Testis (tissue), 3 donors: ENCODE data around the gene HIPK4. TPM values are rescaled to one million over a fixed set of nuclear protein-coding genes. Genes with fewer than 3 reads are reported as not detected.

ENCODE experiments used
- DNase-seq: peaks from one replicate; pipeline ENCODE4 v3.0.0-alpha.2; 2019
- H3K27ac ChIP-seq, 2 donors: fragments of 200-600 bp; sonication (generic); one replicate each; pipeline ENCODE4 v1.5.1; 2019
- H3K27me3 ChIP-seq: fragments of 200-600 bp; sonication (generic); one replicate; pipeline ENCODE4 v1.5.1; 2019
- H3K36me3 ChIP-seq: fragments of 200-600 bp; sonication (generic); one replicate; pipeline ENCODE4 v1.5.1; 2017; ENCODE audit warnings: low read depth; ENCODE audit errors: missing control alignments
- H3K4me1 ChIP-seq: fragments of 200-600 bp; sonication (generic); one replicate; pipeline ENCODE4 v1.5.1; 2019
- H3K4me3 ChIP-seq, 2 donors: fragments of 200-600 bp; sonication (generic); one replicate each; pipeline ENCODE4 v1.5.1; 2017 to 2019
- H3K9me3 ChIP-seq: fragments of 200-600 bp; sonication (generic); one replicate; pipeline ENCODE4 v1.5.1; 2017
- POLR2A ChIP-seq: fragments of 450-650 bp; IDR thresholded peaks from one replicate; pipeline ENCODE4 v1.6.1; 2017; ENCODE audit warnings: antibody characterized with exemption, mild to moderate bottlenecking, moderate library complexity
- WGBS, 2 donors: methylation state at CpG; one replicate each; pipeline ENCODE4 v1.1.5; 2018; 5-methylcytosine and 5-hydroxymethylcytosine counted together
- intact Hi-C: fragments of 100-400 bp; cut with DNase I; formaldehyde crosslinking; loops from one replicate; pipeline ENCODE4 v1.15.1; 2023; ENCODE audit warnings: low total_unique reads
- microRNA-seq, 2 donors: library from miRNA; unstranded; fragments of <30 nt; microRNA quantifications; one replicate each; pipeline ENCODE4, GENCODE V29; 2016; ENCODE audit warnings: borderline number of aligned reads in 2 of 2, borderline replicate concordance in 1 of 2
- polyA plus RNA-seq: library from polyadenylated mRNA; stranded (reverse); fragments of 350-450 nt; fragmentation: Illumina TruSeq; extraction: RNeasy Lipid Tissue Mini Kit (QIAGEN cat#74804); gene quantifications from one replicate; pipeline ENCODE4 v1.2.3, GENCODE V29; 2014; ENCODE audit warnings: low read depth, low replicate concordance; ENCODE audit not compliant: insufficient read depth
- small RNA-seq, 2 donors: library from RNA; depleted of rRNA; stranded (forward); fragments of <200 nt; gene quantifications; one replicate each; pipeline ENCODE3, GENCODE V24; 2016
- total RNA-seq, 2 donors: library from RNA; depleted of rRNA; stranded (reverse); fragments of >200 nt; gene quantifications; one replicate each; pipeline ENCODE4 v1.2.3, GENCODE V29; 2016
- TF ChIP-seq, protein P1 (sequence below), 3 experiments: fragments of 450-650 bp in 2 of 3; fragments of 200-600 bp in 1 of 3; sonication (generic) in 1 of 3; IDR thresholded peaks; one replicate each; pipeline ENCODE4 v1.5.1; 2016 to 2019; ENCODE audit warnings: antibody characterized with exemption in 3 of 3, mild to moderate bottlenecking in 2 of 3, moderate library complexity in 1 of 3

HIPK4 gene
- total and polyA plus RNA-seq, 3 donors from 2014 or later, result 13.7 to 32.8 (median 30.3) TPM

DNA sequence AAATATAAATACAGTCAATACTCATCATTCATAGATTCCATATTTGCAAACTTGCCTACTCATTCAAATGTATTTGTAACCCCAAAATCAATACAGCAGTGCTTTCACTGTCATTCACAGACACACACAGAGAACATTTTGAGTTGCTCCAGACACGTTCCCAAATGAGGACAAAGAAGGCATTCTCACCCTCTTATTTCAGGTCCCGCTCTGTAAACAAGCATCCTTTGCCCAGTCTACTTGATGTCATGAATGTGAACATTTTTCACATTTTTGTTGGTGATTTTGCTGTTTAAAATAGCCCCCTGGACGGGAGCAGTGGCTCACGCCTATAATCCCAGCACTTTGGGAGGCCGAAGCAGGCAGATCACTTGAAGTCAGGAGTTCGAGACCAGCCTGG is 57.3 kb downstream of the HIPK4 start:
- no peak overlapping the region for H3K4me3 ChIP-seq
- no peaks in the 10 kb centered on the region for H3K9me3 ChIP-seq
- no peaks in the 10 kb centered on the region for H3K4me1 ChIP-seq
- no peaks in the 10 kb centered on the region for H3K36me3 ChIP-seq
- TF ChIP-seq, protein P1, sequence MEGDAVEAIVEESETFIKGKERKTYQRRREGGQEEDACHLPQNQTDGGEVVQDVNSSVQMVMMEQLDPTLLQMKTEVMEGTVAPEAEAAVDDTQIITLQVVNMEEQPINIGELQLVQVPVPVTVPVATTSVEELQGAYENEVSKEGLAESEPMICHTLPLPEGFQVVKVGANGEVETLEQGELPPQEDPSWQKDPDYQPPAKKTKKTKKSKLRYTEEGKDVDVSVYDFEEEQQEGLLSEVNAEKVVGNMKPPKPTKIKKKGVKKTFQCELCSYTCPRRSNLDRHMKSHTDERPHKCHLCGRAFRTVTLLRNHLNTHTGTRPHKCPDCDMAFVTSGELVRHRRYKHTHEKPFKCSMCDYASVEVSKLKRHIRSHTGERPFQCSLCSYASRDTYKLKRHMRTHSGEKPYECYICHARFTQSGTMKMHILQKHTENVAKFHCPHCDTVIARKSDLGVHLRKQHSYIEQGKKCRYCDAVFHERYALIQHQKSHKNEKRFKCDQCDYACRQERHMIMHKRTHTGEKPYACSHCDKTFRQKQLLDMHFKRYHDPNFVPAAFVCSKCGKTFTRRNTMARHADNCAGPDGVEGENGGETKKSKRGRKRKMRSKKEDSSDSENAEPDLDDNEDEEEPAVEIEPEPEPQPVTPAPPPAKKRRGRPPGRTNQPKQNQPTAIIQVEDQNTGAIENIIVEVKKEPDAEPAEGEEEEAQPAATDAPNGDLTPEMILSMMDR (IDR thresholded peaks at IDR 0.05), result no peak
- no peak for TF ChIP-seq POLR2A
- WGBS, 2 donors, result 85 to 88% methylated on average over 6 of the region's 6 CpGs
- H3K27me3 ChIP-seq, result no peaks in the 10 kb centered on the region
- DNase-seq, result no peak
- H3K27ac ChIP-seq, result no peak overlapping the region
- intact Hi-C loops, result no loop called here

DNA sequence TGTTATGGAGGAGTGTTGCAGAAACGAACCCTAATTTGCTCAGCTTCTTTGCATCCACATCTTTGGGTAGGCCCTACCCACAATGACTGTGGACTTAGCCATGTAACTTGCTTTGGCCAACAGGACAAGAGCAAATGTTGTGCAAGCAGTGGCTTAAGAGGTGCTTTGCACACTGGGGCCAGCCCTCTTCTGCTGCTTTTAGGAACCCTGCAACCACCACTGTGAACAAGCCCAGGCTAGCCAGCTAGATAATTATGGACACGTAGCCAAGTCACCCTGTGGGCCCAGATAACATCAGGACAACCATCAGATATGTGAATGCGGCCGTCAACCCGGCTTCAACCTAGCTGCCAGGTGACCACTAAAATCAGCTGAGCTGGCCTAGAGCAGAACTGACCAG is 58.9 kb downstream of the HIPK4 start:
- Histone ChIP-seq H3K4me1 (no peaks in the 10 kb centered on the region), H3K4me3 (no peak overlapping the region), H3K36me3 (no peaks in the 10 kb centered on the region), H3K9me3 (no peaks in the 10 kb centered on the region), H3K27ac (no peak overlapping the region), H3K27me3 (no peaks in the 10 kb centered on the region)
- intact Hi-C loops, result no loop called here
- DNase-seq, result no peak
- TF ChIP-seq POLR2A, result no peak
- TF ChIP-seq, protein P1 (IDR thresholded peaks at IDR 0.05), result no peak
- 90 to 93% methylated on average over 5 of the region's 5 CpGs for WGBS, 2 donors

Small RNA genes within 50 kb of the gene (microRNA-seq; reads per million reads assigned to microRNA genes)
- 0 reads per million in 2 donors for gene MIR6796

Small RNA genes within 50 kb of the gene (small RNA-seq; reads per million reads assigned to genes)
- 0 reads per million in 2 donors for gene MIR6796
- gene RF00019, result 0 reads per million in 2 donors

Other genes with a start within 250 kb of the HIPK4 start
- gene MAP3K10, start 198.8 kb downstream of the HIPK4 start, total RNA-seq, result 10 to 100 TPM; 23.8 to 35.0 TPM
- gene MAP3K10, start 198.8 kb downstream of the HIPK4 start, polyA plus RNA-seq, result 23.1 TPM
- under 1 TPM; 0.50 to 0.71 TPM for gene TTC9B, start 171.8 kb downstream of the HIPK4 start, total RNA-seq
- 0.30 TPM for gene TTC9B, start 171.8 kb downstream of the HIPK4 start, polyA plus RNA-seq
- gene CCNP, start 163.5 kb downstream of the HIPK4 start, total RNA-seq, result 1 to 10 TPM; 1.2 to 2.3 TPM
- gene CCNP, start 163.5 kb downstream of the HIPK4 start, polyA plus RNA-seq, result 0.74 TPM
- 100 to 1,000 TPM; 195 to 229 TPM for gene AKT2, start 104.8 kb downstream of the HIPK4 start, total RNA-seq
- 154 TPM for gene AKT2, start 104.8 kb downstream of the HIPK4 start, polyA plus RNA-seq
- 10 to 100 TPM; 48.9 to 57.1 TPM for gene C19orf47, start 41.8 kb downstream of the HIPK4 start, total RNA-seq
- 62.2 TPM for gene C19orf47, start 41.8 kb downstream of the HIPK4 start, polyA plus RNA-seq
- 100 to 1,000 TPM; 277 to 533 TPM for gene PLD3, start 41.5 kb downstream of the HIPK4 start, total RNA-seq
- gene PLD3, start 41.5 kb downstream of the HIPK4 start, polyA plus RNA-seq, result 219 TPM
- gene PRX, start 23.2 kb upstream of the HIPK4 start, total RNA-seq, result 1 to 10 TPM; 4.9 to 5.1 TPM
- 3.6 TPM for gene PRX, start 23.2 kb upstream of the HIPK4 start, polyA plus RNA-seq
- gene SERTAD1, start 35.8 kb upstream of the HIPK4 start, total RNA-seq, result 10 to 100 TPM in 1 of 2 donors, 1 to 10 TPM in 1; 8.6 to 10.9 TPM
- gene SERTAD1, start 35.8 kb upstream of the HIPK4 start, polyA plus RNA-seq, result 8.3 TPM
- gene SERTAD3, start 54.2 kb upstream of the HIPK4 start, total RNA-seq, result 10 to 100 TPM; 24.3 to 33.9 TPM
- gene SERTAD3, start 54.2 kb upstream of the HIPK4 start, polyA plus RNA-seq, result 22.4 TPM
- 10 to 100 TPM; 25.0 to 43.3 TPM for gene BLVRB, start 75.6 kb upstream of the HIPK4 start, total RNA-seq
- 36.8 TPM for gene BLVRB, start 75.6 kb upstream of the HIPK4 start, polyA plus RNA-seq
- 10 to 100 TPM; 18.3 to 27.9 TPM for gene SPTBN4, start 76.8 kb upstream of the HIPK4 start, total RNA-seq
- 7.2 TPM for gene SPTBN4, start 76.8 kb upstream of the HIPK4 start, polyA plus RNA-seq
- gene SHKBP1, start 186.7 kb upstream of the HIPK4 start, total RNA-seq, result 10 to 100 TPM; 35.6 to 56.3 TPM
- 37.2 TPM for gene SHKBP1, start 186.7 kb upstream of the HIPK4 start, polyA plus RNA-seq
- gene LTBP4, start 211.2 kb upstream of the HIPK4 start, total RNA-seq, result 100 to 1,000 TPM; 309 to 417 TPM
- 270 TPM for gene LTBP4, start 211.2 kb upstream of the HIPK4 start, polyA plus RNA-seq